GM23248 (cell line): Measurements from ENCODE around the gene CTBP2.

Experiments used
- EZH2 ChIP-seq: fragments of 200-600 bp; sonication (generic); IDR thresholded peaks from 2 replicates; pipeline ENCODE4 v1.6.1; 2018; ENCODE audit warnings: antibody characterized with exemption, mild to moderate bottlenecking; ENCODE audit not compliant: insufficient read depth, poor library complexity, severe bottlenecking
- EZH2phosphoT487 ChIP-seq: fragments of 200-600 bp; sonication (generic); IDR thresholded peaks from 2 replicates; pipeline ENCODE4 v1.6.1; 2018; ENCODE audit warnings: antibody characterized with exemption, moderate library complexity, mild to moderate bottlenecking, low read depth; ENCODE audit not compliant: insufficient read depth

- TF ChIP-seq EZH2 (no peak), EZH2phosphoT487 (no peak)
Observed at GRCh38 chr10:125118011-125118611, 42.3 kb downstream of the CTBP2 start.
